ENCODE data around the gene PLA2G3. TPM values are rescaled to one million over a fixed set of nuclear protein-coding genes. Genes with fewer than 3 reads are reported as not detected.

Gene PLA2G3
- total and polyA plus RNA-seq, 2 of the 8 experiments (the other 6 are each of a cell fraction or from before 2014, with no cell fraction given): 18.1 to 25.9 TPM

GRCh38 chr22:31102441-31103081 lies 37.7 kb downstream of the PLA2G3 start:
- POLR2A ChIA-PET (ENCODE audit: partially characterized antibody): interaction anchor here (1.0 to 2.0 kb wide), 6 partner anchors 18 to 44 kb away, joined by 3 to 5 read pairs (median 4); partner anchors contain the start of gene PLA2G3
- TF ChIP-seq FOSL1 (IDR thresholded peaks at IDR 0.05; ENCODE audit: insufficient read depth, low read depth, low read length): no peak
- TF ChIP-seq YY1 (IDR thresholded peaks at IDR 0.05; ENCODE audit: low read depth, low read length): no peak
- TF ChIP-seq TAF7 (optimal IDR thresholded peaks at IDR 0.05; ENCODE audit: borderline replicate concordance, low read depth, low read length): no peak
- TF ChIP-seq CHD2 (IDR thresholded peaks at IDR 0.05; ENCODE audit: low read length): no peak
- no peak for TF ChIP-seq POLR2A (IDR thresholded peaks at IDR 0.05; ENCODE audit: control extremely low read depth in 1 of 2, low read depth in 2 of 2, low read length in 2 of 2)
- TF ChIP-seq SP2 (IDR thresholded peaks at IDR 0.05; ENCODE audit: low read length): no peak
- TF ChIP-seq JUND (IDR thresholded peaks at IDR 0.05; ENCODE audit: low read length): no peak
- no peak for TF ChIP-seq CBX8 (IDR thresholded peaks at IDR 0.05; ENCODE audit: borderline replicate concordance, low read depth, low read length)
- TF ChIP-seq KDM5A (IDR thresholded peaks at IDR 0.05; ENCODE audit: low read length): no peak
- no peak for TF ChIP-seq JUN (IDR thresholded peaks at IDR 0.05; ENCODE audit: low read depth, low read length)
- TF ChIP-seq CREB1 (IDR thresholded peaks at IDR 0.05): no peak
- no peak for TF ChIP-seq HDAC6 (IDR thresholded peaks at IDR 0.05; ENCODE audit: low read depth, low read length)
- TF ChIP-seq E2F6 (IDR thresholded peaks at IDR 0.05): no peak
- no peak for TF ChIP-seq MAX (IDR thresholded peaks at IDR 0.05)

More at GRCh38 chr22:31102441-31103081, 37.7 kb downstream of the PLA2G3 start:
- H3K79me2 ChIP-seq (ENCODE audit: control insufficient read depth in 1 of 2, insufficient read depth in 2 of 2, low read length in 2 of 2): no peaks in the 10 kb centered on the region
- no peak for DNase-seq (ENCODE audit: low read depth in 1 of 2, low spot score in 2 of 2)
- peaks cover 5 to 30% (median 18%) of the 10 kb centered on the region in 4 experiments for H3K4me1 ChIP-seq (replicated peaks in 1 of 4; ENCODE audit: control insufficient read depth in 3 of 4, insufficient read depth in 4 of 4, low read length in 3 of 4)
- 94% methylated on average over 8 of the region's 8 CpGs; no CpG with 5 or more reads in 1 of the 2 experiments for WGBS, 2 experiments (ENCODE audit: extremely low coverage in 1 of 2, insufficient coverage in 1 of 2, insufficient read length in 1 of 2, insufficient replicate concordance in 2 of 2, low coverage in 1 of 2, low lambda C conversion rate in 2 of 2, missing lambda C conversion rate in 1 of 2)
- H3K4ac ChIP-seq (replicated peaks; ENCODE audit: insufficient read length, low read depth, low read length): no peak overlapping the region
- H3K4me3 ChIP-seq (ENCODE audit: extremely low read depth in 1 of 4, insufficient read depth in 2 of 4, low read depth in 3 of 4, low read length in 4 of 4): no peak overlapping the region
- H2BK12ac ChIP-seq (ENCODE audit: low read depth, low read length): no peak overlapping the region
- H2BK20ac ChIP-seq (ENCODE audit: low read length): no peak overlapping the region
- H3K23ac ChIP-seq (ENCODE audit: insufficient read length): no peak overlapping the region
- no peak overlapping the region for H3K4me2 ChIP-seq (ENCODE audit: insufficient read depth in 1 of 2, low read depth in 2 of 2, low read length in 2 of 2)
- no peak overlapping the region for H3K18ac ChIP-seq (ENCODE audit: extremely low read depth, low read length)
- no peak overlapping the region for H3K9ac ChIP-seq (replicated peaks in 1 of 4; ENCODE audit: extremely low read depth in 1 of 4, low read depth in 3 of 4, low read length in 3 of 4)
- no peak overlapping the region for H2AK5ac ChIP-seq (ENCODE audit: low read depth, low read length)
- H2BK15ac ChIP-seq (ENCODE audit: low read length): no peak overlapping the region
- H2AFZ ChIP-seq (ENCODE audit: low read length): no peak overlapping the region
- peaks cover 10 to 23% (median 22%) of the 10 kb centered on the region in 4 experiments for H3K27me3 ChIP-seq (replicated peaks in 1 of 4; ENCODE audit: control insufficient read depth in 3 of 4, extremely low read depth in 1 of 4, insufficient read depth in 3 of 4, low read length in 3 of 4)
- H2BK120ac ChIP-seq (replicated peaks; ENCODE audit: low read depth, low read length): no peak overlapping the region
- H3K56ac ChIP-seq (replicated peaks; ENCODE audit: insufficient read length, low read depth, low read length): no peak overlapping the region
- no peaks in the 10 kb centered on the region; the same call in 1 of the 2 replicates for H3K79me1 ChIP-seq (ENCODE audit: low read depth, low read length)
- no peaks in the 10 kb centered on the region for H3K9me3 ChIP-seq (ENCODE audit: insufficient read depth in 2 of 2, low read depth in 1 of 2, low read length in 1 of 2)
- no peak for FAIRE-seq
- CTCF ChIA-PET (ENCODE audit: partially characterized antibody): interaction anchor here (1.1 to 16.8 kb wide), 6 partner anchors 9 to 173 kb away, joined by 3 to 207 read pairs (median 6); partner anchors contain the start of gene SMTN
- H4K8ac ChIP-seq (ENCODE audit: extremely low read depth, insufficient read depth, low read length): no peak overlapping the region
- H4K20me1 ChIP-seq (replicated peaks in 1 of 2; ENCODE audit: control insufficient read depth in 1 of 2, insufficient read depth in 2 of 2, low read length in 2 of 2): peaks cover 0 to 8% of the 10 kb centered on the region in 2 experiments
- H3K36me3 ChIP-seq (ENCODE audit: control insufficient read depth in 2 of 4, insufficient read depth in 4 of 4, low read length in 3 of 4): no peaks in the 10 kb centered on the region
- H3K14ac ChIP-seq (ENCODE audit: insufficient read length): no peak overlapping the region
- H2BK5ac ChIP-seq (ENCODE audit: low read depth, low read length): no peak overlapping the region
- H3K27ac ChIP-seq (ENCODE audit: low read depth, low read length): no peak overlapping the region
- no peak overlapping the region for H4K5ac ChIP-seq (ENCODE audit: insufficient read length, low read depth, low read length)
- H3K23me2 ChIP-seq (ENCODE audit: low read depth, low read length): peaks cover 12% of the 10 kb centered on the region; the same call in 1 of the 2 replicates
- H4K91ac ChIP-seq (replicated peaks; ENCODE audit: insufficient read length, low read length): no peak overlapping the region

Measured in H1 (cell line).